WERI-Rb-1 (cell line): ENCODE data around the gene PPP3CA.

ENCODE experiments used
- DNase-seq: peaks from one replicate; pipeline ENCODE4 v3.0.0-alpha.2; 2020
- H3K27ac ChIP-seq: fragments of 250-450 bp; sonication (Bioruptor Pico); 2 replicates; pipeline ENCODE4 v1.5.1; 2020; ENCODE audit warnings: mild to moderate bottlenecking, moderate library complexity
- H3K27me3 ChIP-seq: fragments of 250-450 bp; sonication (Bioruptor Pico); 2 replicates; pipeline ENCODE4 v1.5.1; 2021; ENCODE audit warnings: mild to moderate bottlenecking, low read depth, moderate library complexity; ENCODE audit not compliant: insufficient read depth, severe bottlenecking
- H3K36me3 ChIP-seq: fragments of 250-450 bp; sonication (Bioruptor Pico); 2 replicates; pipeline ENCODE4 v1.5.1; 2020; ENCODE audit warnings: mild to moderate bottlenecking, moderate library complexity
- H3K4me3 ChIP-seq: 2 replicates; pipeline ENCODE4 v1.5.1; 2011; ENCODE audit warnings: low read depth, mild to moderate bottlenecking, control low read depth, low read length
- H3K9me3 ChIP-seq: fragments of 250-450 bp; sonication (Bioruptor Pico); 2 replicates; pipeline ENCODE4 v1.5.1; 2021; ENCODE audit warnings: mild to moderate bottlenecking, moderate library complexity; ENCODE audit not compliant: severe bottlenecking
- CTCF ChIP-seq: IDR thresholded peaks from 2 replicates; pipeline ENCODE4 v1.5.1; 2011; ENCODE audit warnings: low read depth, mild to moderate bottlenecking, control low read depth, inconsistent platforms, low read length

Gene PPP3CA

GRCh38 chr4:101200561-101200960 lies 146.8 kb downstream of the PPP3CA start:
- H3K27ac ChIP-seq = peak overlapping the region; percentile 72
- DNase-seq = no peak

GRCh38 chr4:101199507-101200285 lies 147.6 kb downstream of the PPP3CA start:
- Histone ChIP-seq H3K27ac (peak overlapping the region; percentile 72), H3K36me3 (no peaks in the 10 kb centered on the region; the same call in 1 of the 2 replicates), H3K27me3 (no peaks in the 10 kb centered on the region), H3K9me3 (no peaks in the 10 kb centered on the region), H3K4me3 (peak overlapping the region; percentile 8)
- DNase-seq = peak; percentile 17
- no peak for TF ChIP-seq CTCF

More at GRCh38 chr4:101200561-101200960, 146.8 kb downstream of the PPP3CA start:
- Histone ChIP-seq H3K4me3 (no peak overlapping the region), H3K27me3 (no peaks in the 10 kb centered on the region), H3K36me3 (no peaks in the 10 kb centered on the region; the same call in 1 of the 2 replicates), H3K9me3 (no peaks in the 10 kb centered on the region)
- TF ChIP-seq CTCF = no peak

GRCh38 chr4:101198682-101199339 lies 148.5 kb downstream of the PPP3CA start:
- Histone ChIP-seq H3K4me3 (no peak overlapping the region), H3K9me3 (no peaks in the 10 kb centered on the region), H3K27me3 (no peaks in the 10 kb centered on the region), H3K36me3 (no peaks in the 10 kb centered on the region; the same call in 1 of the 2 replicates), H3K27ac (peak overlapping the region; percentile 72)
- peak; percentile 20 for DNase-seq
- TF ChIP-seq CTCF = no peak

- Histone ChIP-seq H3K4me3 (no peak overlapping the region), H3K27me3 (no peaks in the 10 kb centered on the region), H3K36me3 (no peaks in the 10 kb centered on the region; the same call in 1 of the 2 replicates), H3K27ac (no peak overlapping the region), H3K9me3 (no peaks in the 10 kb centered on the region)
- DNase-seq = no peak
- no peak for TF ChIP-seq CTCF
These were observed 150.0 kb downstream of the PPP3CA start for GRCh38 chr4:101197350-101197749.

GRCh38 chr4:101192244-101192643 lies 155.1 kb downstream of the PPP3CA start:
- Histone ChIP-seq H3K36me3 (no peaks in the 10 kb centered on the region; the same call in 1 of the 2 replicates), H3K27me3 (no peaks in the 10 kb centered on the region), H3K9me3 (no peaks in the 10 kb centered on the region), H3K4me3 (no peak overlapping the region), H3K27ac (no peak overlapping the region)
- DNase-seq = no peak
- no peak for TF ChIP-seq CTCF
